Left kidney (tissue), 2 donors: ENCODE results near the gene RAB17. TPM values are rescaled to one million over a fixed set of nuclear protein-coding genes. Genes with fewer than 3 reads are reported as not detected.

Experiments used
- DNase-seq: peaks from one replicate; pipeline ENCODE4 v3.0.0-alpha.2; 2013
- polyA plus RNA-seq: library from polyadenylated mRNA; unstranded; fragments of 120-200 nt; gene quantifications from one replicate; pipeline ENCODE4 v1.2.1, GENCODE V29; 2013; ENCODE audit not compliant: insufficient read length

Gene RAB17
- polyA plus RNA-seq, 1 donor, result 13.2 TPM

- DNase-seq, result no peak
These were observed 50.9 kb downstream of the RAB17 start for GRCh38 chr2:237539681-237540080.

GRCh38 chr2:237538901-237539300 lies 51.6 kb downstream of the RAB17 start:
- DNase-seq, result no peak

GRCh38 chr2:237538001-237538720 lies 52.4 kb downstream of the RAB17 start:
- DNase-seq, result no peak

GRCh38 chr2:237536617-237537016 lies 53.9 kb downstream of the RAB17 start:
- DNase-seq, result no peak

GRCh38 chr2:237536083-237536415 lies 54.5 kb downstream of the RAB17 start:
- DNase-seq, result no peak

GRCh38 chr2:237535385-237536082 lies 55.0 kb downstream of the RAB17 start:
- DNase-seq, result no peak

- DNase-seq, result no peak
These were observed 56.2 kb downstream of the RAB17 start for GRCh38 chr2:237534380-237534779.

- DNase-seq, result no peak
These were observed 56.8 kb downstream of the RAB17 start for GRCh38 chr2:237533668-237534161.

GRCh38 chr2:237532160-237532559 lies 58.4 kb downstream of the RAB17 start:
- DNase-seq, result no peak

- no peak for DNase-seq
These were observed 59.8 kb downstream of the RAB17 start for GRCh38 chr2:237530472-237531433.

GRCh38 chr2:237529452-237530402 lies 60.8 kb downstream of the RAB17 start:
- DNase-seq, result no peak

- DNase-seq, result no peak
These were observed 62.8 kb downstream of the RAB17 start for GRCh38 chr2:237527766-237528165.

GRCh38 chr2:237527233-237527632 lies 63.3 kb downstream of the RAB17 start:
- no peak for DNase-seq

- no peak for DNase-seq
These were observed 64.9 kb downstream of the RAB17 start for GRCh38 chr2:237525559-237526157.

GRCh38 chr2:237524631-237525030 lies 65.9 kb downstream of the RAB17 start:
- DNase-seq, result no peak

Other genes with a start within 250 kb of the RAB17 start
- gene COL6A3, start 176.6 kb downstream of the RAB17 start, polyA plus RNA-seq, result 235 TPM
- 3.6 TPM for gene MLPH, start 103.5 kb downstream of the RAB17 start, polyA plus RNA-seq
- not detected for gene PRLH, start 24.2 kb downstream of the RAB17 start, polyA plus RNA-seq
- gene LRRFIP1, start 36.9 kb upstream of the RAB17 start, polyA plus RNA-seq, result 101 TPM
- gene RBM44, start 208.0 kb upstream of the RAB17 start, polyA plus RNA-seq, result 0.78 TPM